Umbilical cord (tissue), 2 donors: ENCODE data around the gene RAB6B. TPM values are rescaled to one million over a fixed set of nuclear protein-coding genes. Genes with fewer than 3 reads are reported as not detected.
A peak's percentile ranks its signal among the peaks of the same experiment; 100 is the strongest.

Experiments
- DNase-seq: peaks from one replicate; pipeline ENCODE4 v3.0.0-alpha.2; 2015; ENCODE audit warnings: low spot score
- total RNA-seq: library from RNA; depleted of rRNA; stranded (reverse); fragments of >200 nt; gene quantifications from one replicate; pipeline ENCODE4 v1.2.3, GENCODE V29; 2014; ENCODE audit warnings: low replicate concordance; ENCODE audit not compliant: insufficient read depth

RAB6B gene
- total RNA-seq, 1 donor from 2014 or later, result 2.6 TPM

- DNase-seq, result no peak
These were observed 58.0 kb downstream of the RAB6B start for GRCh38 chr3:133837487-133838295.

GRCh38 chr3:133836497-133837158 is 59.1 kb downstream of the RAB6B start:
- no peak for DNase-seq

GRCh38 chr3:133835961-133836360 is 59.7 kb downstream of the RAB6B start:
- DNase-seq, result no peak

- DNase-seq, result no peak
These were observed 60.3 kb downstream of the RAB6B start for GRCh38 chr3:133835418-133835743.

GRCh38 chr3:133834621-133835417 is 60.9 kb downstream of the RAB6B start:
- no peak for DNase-seq

- no peak for DNase-seq
These were observed 61.6 kb downstream of the RAB6B start for GRCh38 chr3:133833880-133834620.

GRCh38 chr3:133833267-133833666 is 62.4 kb downstream of the RAB6B start:
- no peak for DNase-seq

- DNase-seq, result no peak
These were observed 62.9 kb downstream of the RAB6B start for GRCh38 chr3:133832802-133833144.

GRCh38 chr3:133831966-133832801 is 63.5 kb downstream of the RAB6B start:
- no peak for DNase-seq

GRCh38 chr3:133830071-133830470 is 65.6 kb downstream of the RAB6B start:
- DNase-seq, result no peak

GRCh38 chr3:133829310-133829707 is 66.4 kb downstream of the RAB6B start:
- DNase-seq, result no peak

- DNase-seq, result no peak
These were observed 66.9 kb downstream of the RAB6B start for GRCh38 chr3:133828576-133829309.

GRCh38 chr3:133827684-133828083 is 68.0 kb downstream of the RAB6B start:
- DNase-seq, result no peak

GRCh38 chr3:133827136-133827535 is 68.5 kb downstream of the RAB6B start:
- no peak for DNase-seq

GRCh38 chr3:133825969-133826727 is 69.5 kb downstream of the RAB6B start:
- no peak for DNase-seq

GRCh38 chr3:133824961-133825485 is 70.7 kb downstream of the RAB6B start:
- no peak for DNase-seq

GRCh38 chr3:133821767-133822638 is 73.7 kb downstream of the RAB6B start:
- DNase-seq, result peak; percentile 11
